HG03135 (cell line): ENCODE results near the gene SYT1.
A peak's percentile ranks its signal among the peaks of the same experiment; 100 is the strongest.

Source experiments
- ATAC-seq: cut with Tn5 transposase; IDR thresholded peaks from one replicate; pipeline ENCODE4 v1.9.1; 2021; ENCODE audit warnings: mild to moderate bottlenecking, moderate library complexity; ENCODE audit not compliant: unreplicated experiment

The SYT1 gene

GRCh38 chr12:79380402-79380801 lies 515.8 kb downstream of the SYT1 start:
- no peak for ATAC-seq

- ATAC-seq, result no peak
Measured at GRCh38 chr12:79381248-79382208, 517.0 kb downstream of the SYT1 start.

GRCh38 chr12:79384551-79384950 lies 520.0 kb downstream of the SYT1 start:
- no peak for ATAC-seq

- no peak for ATAC-seq
Measured at GRCh38 chr12:79388011-79388410, 523.4 kb downstream of the SYT1 start.

- ATAC-seq, result no peak
Measured at GRCh38 chr12:79393842-79394241, 529.3 kb downstream of the SYT1 start.

- ATAC-seq, result no peak
Measured at GRCh38 chr12:79397609-79398008, 533.0 kb downstream of the SYT1 start.

GRCh38 chr12:79400481-79400880 lies 535.9 kb downstream of the SYT1 start:
- no peak for ATAC-seq

- no peak for ATAC-seq
Measured at GRCh38 chr12:79402606-79403005, 538.0 kb downstream of the SYT1 start.

- no peak for ATAC-seq
Measured at GRCh38 chr12:79406993-79407392, 542.4 kb downstream of the SYT1 start.

GRCh38 chr12:79407671-79408622 lies 543.4 kb downstream of the SYT1 start:
- ATAC-seq, result peak; percentile 82

GRCh38 chr12:79408689-79409088 lies 544.1 kb downstream of the SYT1 start:
- no peak for ATAC-seq

GRCh38 chr12:79409562-79409961 lies 545.0 kb downstream of the SYT1 start:
- ATAC-seq, result no peak

GRCh38 chr12:79411791-79412190 lies 547.2 kb downstream of the SYT1 start:
- ATAC-seq, result no peak

GRCh38 chr12:79413796-79414195 lies 549.2 kb downstream of the SYT1 start:
- no peak for ATAC-seq

GRCh38 chr12:79414252-79414651 lies 549.7 kb downstream of the SYT1 start:
- ATAC-seq, result no peak

GRCh38 chr12:79415321-79415720 lies 550.7 kb downstream of the SYT1 start:
- no peak for ATAC-seq

GRCh38 chr12:79415746-79416435 lies 551.3 kb downstream of the SYT1 start:
- ATAC-seq, result no peak

GRCh38 chr12:79420146-79420618 lies 555.6 kb downstream of the SYT1 start:
- no peak for ATAC-seq

GRCh38 chr12:79421236-79421740 lies 556.7 kb downstream of the SYT1 start:
- no peak for ATAC-seq

GRCh38 chr12:79422060-79422812 lies 557.7 kb downstream of the SYT1 start:
- ATAC-seq, result no peak
